HCT116 (cell line): ENCODE data around the gene OR14I1. TPM values are rescaled to one million over a fixed set of nuclear protein-coding genes. Genes with fewer than 3 reads are reported as not detected.

ENCODE experiments used
- ATAC-seq: fragments of 200-7000 bp; cut with Tn5 transposase; 2 replicates; pipeline ENCODE4 v1.9.1; 2020; ENCODE audit warnings: mild to moderate bottlenecking, moderate library complexity
- Bru-seq: library from RNA; stranded (reverse); fragments of 400-500 nt; gene quantifications from one replicate; lab custom pipeline; 2021; lab: Mats Ljungman, UMichigan
- BruChase-seq, 2 experiments: library from RNA; stranded (reverse); fragments of 400-500 nt; gene quantifications; one replicate each; lab custom pipeline; 2021; lab: Mats Ljungman, UMichigan
- BruUV-seq: library from RNA; stranded (reverse); fragments of 400-500 nt; replicated peaks from 2 replicates; lab custom pipeline; 2021; lab: Mats Ljungman, UMichigan
- CTCF ChIA-PET: fragments of 300-600 bp; sonication (Branson Sonifier 250); formaldehyde crosslinking; loops from one replicate; lab custom pipeline; 2021; ENCODE audit warnings: antibody characterized with exemption; lab: Charles Lee
- POLR2A ChIA-PET: fragments of 300-600, 350-600 bp; sonication (Branson Sonifier 250); formaldehyde crosslinking; loops from one replicate; lab custom pipeline; 2021; ENCODE audit warnings: antibody characterized with exemption; lab: Charles Lee
- RAD21 ChIA-PET, 2 experiments: fragments of 300-600 bp; sonication (Branson Sonifier 250); formaldehyde crosslinking; loops; one replicate each; lab custom pipeline; 2023; ENCODE audit warnings: low total read pairs in 2 of 2; ENCODE audit not compliant: uncharacterized antibody in 2 of 2, unreplicated experiment in 2 of 2, low non-redundant PET in 1 of 2; lab: Charles Lee
- DNase-seq: peaks from one replicate; pipeline ENCODE4 v3.0.0-alpha.2; 2010; ENCODE audit warnings: low read depth, low spot score
- H2AFZ ChIP-seq: fragments of 200-600 bp; shearing (Covaris generic), sonication (generic); 2 replicates; pipeline ENCODE4 v1.6.1; 2017; ENCODE audit warnings: low read depth, mixed run types, mixed read lengths, antibody characterized with exemption, low read length; ENCODE audit not compliant: poor library complexity, severe bottlenecking
- H3K27ac ChIP-seq: 2 replicates; pipeline ENCODE4 v1.5.1; 2012; ENCODE audit warnings: low read depth, low read length
- H3K27me3 ChIP-seq: fragments of 200-600 bp; sonication (generic); 2 replicates; pipeline ENCODE4 v1.6.1; 2016; ENCODE audit warnings: mixed run types, low read length, mixed read lengths; ENCODE audit not compliant: insufficient read depth
- H3K36me3 ChIP-seq, 2 experiments: fragments of 200-500 bp in 1 of 2; fragments of 200-600 bp in 1 of 2; sonication (Bioruptor generic) in 1 of 2; sonication (generic) in 1 of 2; 2 replicates each; pipeline versions ENCODE4 v1.5.1 to v1.6.1; 2014 to 2016; ENCODE audit warnings: low read length in 2 of 2, inconsistent platforms in 1 of 2, mixed read lengths in 1 of 2, mixed run types in 1 of 2; ENCODE audit not compliant: insufficient read depth in 2 of 2, control insufficient read depth in 1 of 2
- H3K4me1 ChIP-seq, 2 experiments: fragments of 200-600 bp in 1 of 2; sonication (generic) in 1 of 2; 2 replicates each; pipeline versions ENCODE4 v1.5.1 to v1.6.1; 2012 to 2017; ENCODE audit warnings: low read length in 2 of 2, inconsistent platforms in 1 of 2, mild to moderate bottlenecking in 1 of 2, mixed read lengths in 1 of 2, mixed run types in 1 of 2, moderate library complexity in 1 of 2; ENCODE audit not compliant: insufficient read depth in 2 of 2, control insufficient read depth in 1 of 2
- H3K4me2 ChIP-seq: fragments of 200-600 bp; sonication (generic); 2 replicates; pipeline ENCODE4 v1.6.1; 2017; ENCODE audit warnings: mixed run types, low read length, mixed read lengths
- H3K4me3 ChIP-seq, 2 experiments: fragments of 200-600 bp in 1 of 2; sonication (generic) in 1 of 2; replicated peaks in 1 of 2; 2 replicates each; pipeline ENCODE4 v1.5.1; 2011 to 2016; ENCODE audit warnings: low read length in 2 of 2, control low read depth in 1 of 2, low read depth in 1 of 2, mild to moderate bottlenecking in 1 of 2, mixed read lengths in 1 of 2, mixed run types in 1 of 2
- H3K79me2 ChIP-seq: fragments of 200-600 bp; sonication (generic); 2 replicates; pipeline ENCODE4 v1.6.1; 2017; ENCODE audit warnings: mild to moderate bottlenecking, mixed run types, low read length, moderate library complexity, mixed read lengths; ENCODE audit not compliant: insufficient read depth
- H3K9ac ChIP-seq: fragments of 200-600 bp; sonication (generic); 2 replicates; pipeline ENCODE4 v1.6.1; 2016; ENCODE audit warnings: low read length, mixed read lengths
- H3K9me2 ChIP-seq: fragments of 200-600 bp; sonication (generic), shearing (Covaris generic); 2 replicates; pipeline ENCODE4 v1.6.1; 2017; ENCODE audit warnings: mixed run types, mild to moderate bottlenecking, moderate library complexity; ENCODE audit not compliant: insufficient read depth
- H3K9me3 ChIP-seq, 2 experiments: fragments of 200-500 bp in 1 of 2; fragments of 200-600 bp in 1 of 2; sonication (Bioruptor generic) in 1 of 2; sonication (generic) in 1 of 2; 2 replicates each; pipeline ENCODE4 v1.6.1; 2014 to 2017; ENCODE audit warnings: low read length in 2 of 2, mixed read lengths in 2 of 2, inconsistent platforms in 1 of 2, low read depth in 1 of 2, mild to moderate bottlenecking in 1 of 2, mixed run types in 1 of 2, moderate library complexity in 1 of 2; ENCODE audit not compliant: control insufficient read depth in 1 of 2, insufficient read depth in 1 of 2
- H4K20me1 ChIP-seq: fragments of 200-600 bp; sonication (generic), shearing (Covaris generic); 2 replicates; pipeline ENCODE4 v1.6.1; 2017; ENCODE audit warnings: mixed run types, mild to moderate bottlenecking, moderate library complexity; ENCODE audit not compliant: insufficient read depth
- CBX3 ChIP-seq: IDR thresholded peaks from 2 replicates; pipeline ENCODE4 v1.6.1; 2012; ENCODE audit warnings: low read depth
- CEBPB ChIP-seq: IDR thresholded peaks from 2 replicates; pipeline ENCODE4 v1.6.1; 2012; ENCODE audit warnings: low read depth
- EGR1 ChIP-seq: IDR thresholded peaks from 2 replicates; pipeline ENCODE4 v1.6.1; 2012; ENCODE audit warnings: low read depth
- ELF1 ChIP-seq: IDR thresholded peaks from 2 replicates; pipeline ENCODE4 v1.6.1; 2012; ENCODE audit warnings: low read depth, borderline replicate concordance
- EZH2 ChIP-seq: fragments of 200-600 bp; sonication (generic); IDR thresholded peaks from 2 replicates; pipeline ENCODE4 v1.6.1; 2017; ENCODE audit warnings: antibody characterized with exemption, mixed run types
- EZH2phosphoT487 ChIP-seq: fragments of 200-600 bp; IDR thresholded peaks from 2 replicates; pipeline ENCODE4 v1.6.1; 2018; ENCODE audit warnings: antibody characterized with exemption, borderline replicate concordance
- FOSL1 ChIP-seq: IDR thresholded peaks from 2 replicates; pipeline ENCODE4 v1.6.1; 2012; ENCODE audit warnings: low read depth
- JUND ChIP-seq: IDR thresholded peaks from 2 replicates; pipeline ENCODE4 v1.6.1; 2012
- POLR2A ChIP-seq: IDR thresholded peaks from 2 replicates; pipeline ENCODE4 v1.7.0; 2011; ENCODE audit warnings: borderline replicate concordance; ENCODE audit not compliant: insufficient read depth, insufficient read length; ENCODE audit errors: extremely low read depth
- RAD21 ChIP-seq: IDR thresholded peaks from 2 replicates; pipeline ENCODE4 v1.6.1; 2012; ENCODE audit warnings: low read depth, mild to moderate bottlenecking
- SP1 ChIP-seq: IDR thresholded peaks from 2 replicates; pipeline ENCODE4 v1.6.1; 2012; ENCODE audit warnings: low read depth
- SRF ChIP-seq: IDR thresholded peaks from 2 replicates; pipeline ENCODE4 v1.6.1; 2012; ENCODE audit warnings: low read depth
- TCF7L2 ChIP-seq: IDR thresholded peaks from 2 replicates; pipeline ENCODE4 v1.7.0; 2011; ENCODE audit warnings: borderline replicate concordance, inconsistent platforms; ENCODE audit not compliant: insufficient read depth, insufficient read length; ENCODE audit errors: extremely low read depth
- YY1 ChIP-seq: IDR thresholded peaks from 2 replicates; pipeline ENCODE4 v1.6.1; 2011; ENCODE audit warnings: low read length, low read depth, moderate library complexity, mild to moderate bottlenecking; ENCODE audit not compliant: insufficient replicate concordance; ENCODE audit errors: extremely low read depth
- ZFX ChIP-seq: fragments of 450-650 bp; IDR thresholded peaks from 2 replicates; pipeline ENCODE4 v1.6.1; 2017
- ZNF274 ChIP-seq: fragments of 200-500 bp; sonication (Bioruptor generic); IDR thresholded peaks from 2 replicates; pipeline ENCODE4 v1.6.1; 2014; ENCODE audit warnings: mild to moderate bottlenecking, low read depth, low read length, inconsistent platforms
- intact Hi-C: fragments of 100-400 bp; cut with micrococcal nuclease; formaldehyde crosslinking; loops from 2 replicates; pipeline ENCODE4 v1.10.0; 2022
- long read RNA-seq: library from polyadenylated mRNA; unstranded; transcript quantifications from one replicate; pipeline ENCODE4 v2.0.0, GENCODE V29; 2021; ENCODE audit not compliant: unreplicated experiment
- polyA plus RNA-seq: library from polyadenylated mRNA; unstranded; fragments of >200 nt; gene quantifications from 2 replicates; pipeline ENCODE4 v1.2.1, GENCODE V29; 2012; ENCODE audit warnings: missing spikeins
- total RNA-seq: library from RNA; stranded (reverse); gene quantifications from one replicate; pipeline ENCODE4 v1.2.1, GENCODE V29; 2021; ENCODE audit not compliant: unreplicated experiment
- TF ChIP-seq, protein P1 (sequence below): IDR thresholded peaks from 2 replicates; pipeline ENCODE4 v1.6.1; 2012; ENCODE audit warnings: low read depth
- TF ChIP-seq, protein P2 (sequence below): IDR thresholded peaks from 2 replicates; pipeline ENCODE4 v1.6.1; 2011; ENCODE audit warnings: mild to moderate bottlenecking, low read length, moderate library complexity; ENCODE audit not compliant: insufficient replicate concordance; ENCODE audit errors: extremely low read depth
- TF ChIP-seq, protein P3 (sequence below): IDR thresholded peaks from 2 replicates; pipeline ENCODE4 v1.6.1; 2012

OR14I1 gene
- total RNA-seq: not detected
- polyA plus RNA-seq: not detected in 2 replicates
- not detected for Bru-seq, nascent RNA
- not detected for BruChase-seq, experiment 1, labeled RNA remaining after a 6-hour chase
- not detected for BruChase-seq, experiment 2, labeled RNA remaining after a 2-hour chase
- long read RNA-seq: 0 reads

DNA sequence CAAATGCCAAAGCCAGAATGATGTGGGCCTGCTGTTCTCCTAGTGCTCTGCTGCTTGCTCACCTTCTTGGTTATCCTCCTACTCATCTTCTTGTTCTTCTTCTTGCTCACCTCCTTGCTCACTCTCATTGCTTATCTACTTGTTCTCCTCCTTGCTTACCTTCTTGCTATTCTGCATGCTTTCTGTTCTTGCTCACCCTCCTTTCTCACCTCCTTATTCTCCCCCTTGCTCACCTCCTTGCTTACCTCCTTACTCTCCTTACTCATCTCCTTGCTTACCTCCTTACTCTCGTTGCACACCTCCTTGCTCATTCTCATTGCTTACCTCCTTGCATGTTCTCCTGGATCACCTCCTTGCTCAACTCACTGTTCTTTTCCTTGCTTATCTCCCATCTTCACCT, at the start of gene OR14I1:
Gene OR14I1, minus strand, starts transcription at position 53 of the 400 bp plus-strand sequence.
- Histone ChIP-seq H3K36me3 (no peaks in the 10 kb centered on the region), H3K79me2 (no peaks in the 10 kb centered on the region), H3K9me3 (no peaks in the 10 kb centered on the region), H4K20me1 (no peaks in the 10 kb centered on the region), H3K9me2 (no peaks in the 10 kb centered on the region), H3K27ac (no peak within 1 kb of the TSS), H3K27me3 (no peaks in the 10 kb centered on the region), H2AFZ (no peak within 1 kb of the TSS), H3K4me3 (no peak within 1 kb of the TSS), H3K9ac (no peak within 1 kb of the TSS), H3K4me2 (no peak within 1 kb of the TSS), H3K4me1 (no peaks in the 10 kb centered on the region)
- POLR2A ChIA-PET: no interaction called here
- CTCF ChIA-PET: no interaction called here
- intact Hi-C loops: no loop called here
- DNase-seq: no peak
- RAD21 ChIA-PET: no interaction called here
- no TSS peak for BruUV-seq
- TF ChIP-seq JUND (no peak), ELF1 (no peak), SRF (no peak), EGR1 (no peak), YY1 (no peak), CBX3 (no peak), POLR2A (no peak), TCF7L2 (no peak), EZH2phosphoT487 (no peak), SP1 (no peak), CEBPB (no peak), FOSL1 (no peak), ZFX (no peak), RAD21 (no peak), EZH2 (no peak), ZNF274 (no peak)
- TF ChIP-seq, protein P1, sequence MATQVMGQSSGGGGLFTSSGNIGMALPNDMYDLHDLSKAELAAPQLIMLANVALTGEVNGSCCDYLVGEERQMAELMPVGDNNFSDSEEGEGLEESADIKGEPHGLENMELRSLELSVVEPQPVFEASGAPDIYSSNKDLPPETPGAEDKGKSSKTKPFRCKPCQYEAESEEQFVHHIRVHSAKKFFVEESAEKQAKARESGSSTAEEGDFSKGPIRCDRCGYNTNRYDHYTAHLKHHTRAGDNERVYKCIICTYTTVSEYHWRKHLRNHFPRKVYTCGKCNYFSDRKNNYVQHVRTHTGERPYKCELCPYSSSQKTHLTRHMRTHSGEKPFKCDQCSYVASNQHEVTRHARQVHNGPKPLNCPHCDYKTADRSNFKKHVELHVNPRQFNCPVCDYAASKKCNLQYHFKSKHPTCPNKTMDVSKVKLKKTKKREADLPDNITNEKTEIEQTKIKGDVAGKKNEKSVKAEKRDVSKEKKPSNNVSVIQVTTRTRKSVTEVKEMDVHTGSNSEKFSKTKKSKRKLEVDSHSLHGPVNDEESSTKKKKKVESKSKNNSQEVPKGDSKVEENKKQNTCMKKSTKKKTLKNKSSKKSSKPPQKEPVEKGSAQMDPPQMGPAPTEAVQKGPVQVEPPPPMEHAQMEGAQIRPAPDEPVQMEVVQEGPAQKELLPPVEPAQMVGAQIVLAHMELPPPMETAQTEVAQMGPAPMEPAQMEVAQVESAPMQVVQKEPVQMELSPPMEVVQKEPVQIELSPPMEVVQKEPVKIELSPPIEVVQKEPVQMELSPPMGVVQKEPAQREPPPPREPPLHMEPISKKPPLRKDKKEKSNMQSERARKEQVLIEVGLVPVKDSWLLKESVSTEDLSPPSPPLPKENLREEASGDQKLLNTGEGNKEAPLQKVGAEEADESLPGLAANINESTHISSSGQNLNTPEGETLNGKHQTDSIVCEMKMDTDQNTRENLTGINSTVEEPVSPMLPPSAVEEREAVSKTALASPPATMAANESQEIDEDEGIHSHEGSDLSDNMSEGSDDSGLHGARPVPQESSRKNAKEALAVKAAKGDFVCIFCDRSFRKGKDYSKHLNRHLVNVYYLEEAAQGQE: no peak
- TF ChIP-seq, protein P2, sequence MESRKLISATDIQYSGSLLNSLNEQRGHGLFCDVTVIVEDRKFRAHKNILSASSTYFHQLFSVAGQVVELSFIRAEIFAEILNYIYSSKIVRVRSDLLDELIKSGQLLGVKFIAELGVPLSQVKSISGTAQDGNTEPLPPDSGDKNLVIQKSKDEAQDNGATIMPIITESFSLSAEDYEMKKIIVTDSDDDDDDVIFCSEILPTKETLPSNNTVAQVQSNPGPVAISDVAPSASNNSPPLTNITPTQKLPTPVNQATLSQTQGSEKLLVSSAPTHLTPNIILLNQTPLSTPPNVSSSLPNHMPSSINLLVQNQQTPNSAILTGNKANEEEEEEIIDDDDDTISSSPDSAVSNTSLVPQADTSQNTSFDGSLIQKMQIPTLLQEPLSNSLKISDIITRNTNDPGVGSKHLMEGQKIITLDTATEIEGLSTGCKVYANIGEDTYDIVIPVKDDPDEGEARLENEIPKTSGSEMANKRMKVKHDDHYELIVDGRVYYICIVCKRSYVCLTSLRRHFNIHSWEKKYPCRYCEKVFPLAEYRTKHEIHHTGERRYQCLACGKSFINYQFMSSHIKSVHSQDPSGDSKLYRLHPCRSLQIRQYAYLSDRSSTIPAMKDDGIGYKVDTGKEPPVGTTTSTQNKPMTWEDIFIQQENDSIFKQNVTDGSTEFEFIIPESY: no peak
- TF ChIP-seq, protein P3, sequence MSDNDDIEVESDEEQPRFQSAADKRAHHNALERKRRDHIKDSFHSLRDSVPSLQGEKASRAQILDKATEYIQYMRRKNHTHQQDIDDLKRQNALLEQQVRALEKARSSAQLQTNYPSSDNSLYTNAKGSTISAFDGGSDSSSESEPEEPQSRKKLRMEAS: no peak
- no peak for ATAC-seq
